ENCODE data around the gene CEACAM4. TPM values are rescaled to one million over a fixed set of nuclear protein-coding genes. Genes with fewer than 3 reads are reported as not detected.

Gene CEACAM4
- total and polyA plus RNA-seq, 9 of the 15 experiments (the other 6 are each of a cell fraction or from before 2014, with no cell fraction given) = not detected

- H3K9ac ChIP-seq (ENCODE audit: insufficient read depth in 1 of 2, low read depth in 2 of 2, low read length in 2 of 2) = no peak overlapping the region
- no peaks in the 10 kb centered on the region for H3K9me3 ChIP-seq (replicated peaks; ENCODE audit: control insufficient read depth, insufficient read depth, low read depth, low read length)
- H3K9me1 ChIP-seq (ENCODE audit: control insufficient read depth, insufficient read depth, low read length) = no peaks in the 10 kb centered on the region
- H3K4me3 ChIP-seq = no peak overlapping the region
- no peaks in the 10 kb centered on the region for H3K36me3 ChIP-seq (ENCODE audit: control insufficient read depth, insufficient read depth, low read length)
- TF ChIP-seq FOXJ3 (CRISPR knock-in tag; IDR thresholded peaks at IDR 0.05) (no peak), ARHGAP35 (IDR thresholded peaks at IDR 0.05; ENCODE audit: partially characterized antibody) (no peak), NEUROD1 (IDR thresholded peaks at IDR 0.05; ENCODE audit: borderline replicate concordance, low read depth, low read length, partially characterized antibody) (no peak), ZFP36 (IDR thresholded peaks at IDR 0.05; ENCODE audit: low read depth, low read length, partially characterized antibody) (no peak), CTBP1 (IDR thresholded peaks at IDR 0.05; ENCODE audit: borderline replicate concordance) (no peak), HMBOX1 (IDR thresholded peaks at IDR 0.05) (no peak), ZNF644 (tag; IDR thresholded peaks at IDR 0.05; ENCODE audit: low read depth) (no peak), ZNF717 (CRISPR knock-in tag; IDR thresholded peaks at IDR 0.05) (no peak), ZNF23 (CRISPR knock-in tag; IDR thresholded peaks at IDR 0.05) (no peak), CTCF (IDR thresholded peaks at IDR 0.05 in 2 of 3, conservative IDR thresholded peaks at IDR 0.05 in 1 of 3; ENCODE audit: insufficient read depth in 2 of 3, low read depth in 1 of 3, low read length in 3 of 3) (no peak), ELF4 (CRISPR knock-in tag; IDR thresholded peaks at IDR 0.05) (no peak), PRDM10 (IDR thresholded peaks at IDR 0.05; ENCODE audit: partially characterized antibody) (no peak), TGIF2 (CRISPR knock-in tag; IDR thresholded peaks at IDR 0.05) (no peak)
- ChIA-PET POLR2A (no interaction called here), CTCF (ENCODE audit: low intra/inter-chr PET ratio) (no interaction called here)
- no TSS peak for BruUV-seq (replicated peaks)
- ATAC-seq (no peak), DNase-seq (ENCODE audit: extremely low read depth in 1 of 4, low spot score in 3 of 4) (no peak), FAIRE-seq (no peak)
- no peak overlapping the region for H2AFZ ChIP-seq (ENCODE audit: low read depth, low read length)
- 0% methylated on average over 3 of the region's 3 CpGs for WGBS (ENCODE audit: insufficient coverage, low coverage, missing lambda C conversion rate)
- no peaks in the 10 kb centered on the region for H3K4me1 ChIP-seq (replicated peaks in 1 of 2; ENCODE audit: control insufficient read depth in 2 of 2, insufficient read depth in 2 of 2, low read length in 2 of 2)
- no peak overlapping the region for H3K27ac ChIP-seq (ENCODE audit: extremely low read depth, low read depth, low read length)
- H3K79me2 ChIP-seq (ENCODE audit: control insufficient read depth, insufficient read depth, low read length) = no peaks in the 10 kb centered on the region
- intact Hi-C loops (cut with micrococcal nuclease) = no loop called here
- H3K4me2 ChIP-seq (ENCODE audit: insufficient read depth, low read length) = no peak overlapping the region
- in situ Hi-C loops (cut with MboI) = no loop called here
- no peaks in the 10 kb centered on the region for H4K20me1 ChIP-seq (replicated peaks; ENCODE audit: control insufficient read depth, insufficient read depth, low read length)
- peaks cover 0 to 5% of the 10 kb centered on the region in 2 experiments; a peak in 1 of 5 replicates for H3K27me3 ChIP-seq (ENCODE audit: control insufficient read depth in 2 of 2, insufficient read depth in 2 of 2, low read length in 2 of 2)
Observed at GRCh38 chr19:41626278-41626677, 596 bp downstream of the CEACAM4 start.
